ENCODE results near the gene CCDC142. TPM values are rescaled to one million over a fixed set of nuclear protein-coding genes. Genes with fewer than 3 reads are reported as not detected.

Gene CCDC142
- total RNA-seq, 2 experiments from 2014 or later: 18.9 to 20.2 TPM

DNA sequence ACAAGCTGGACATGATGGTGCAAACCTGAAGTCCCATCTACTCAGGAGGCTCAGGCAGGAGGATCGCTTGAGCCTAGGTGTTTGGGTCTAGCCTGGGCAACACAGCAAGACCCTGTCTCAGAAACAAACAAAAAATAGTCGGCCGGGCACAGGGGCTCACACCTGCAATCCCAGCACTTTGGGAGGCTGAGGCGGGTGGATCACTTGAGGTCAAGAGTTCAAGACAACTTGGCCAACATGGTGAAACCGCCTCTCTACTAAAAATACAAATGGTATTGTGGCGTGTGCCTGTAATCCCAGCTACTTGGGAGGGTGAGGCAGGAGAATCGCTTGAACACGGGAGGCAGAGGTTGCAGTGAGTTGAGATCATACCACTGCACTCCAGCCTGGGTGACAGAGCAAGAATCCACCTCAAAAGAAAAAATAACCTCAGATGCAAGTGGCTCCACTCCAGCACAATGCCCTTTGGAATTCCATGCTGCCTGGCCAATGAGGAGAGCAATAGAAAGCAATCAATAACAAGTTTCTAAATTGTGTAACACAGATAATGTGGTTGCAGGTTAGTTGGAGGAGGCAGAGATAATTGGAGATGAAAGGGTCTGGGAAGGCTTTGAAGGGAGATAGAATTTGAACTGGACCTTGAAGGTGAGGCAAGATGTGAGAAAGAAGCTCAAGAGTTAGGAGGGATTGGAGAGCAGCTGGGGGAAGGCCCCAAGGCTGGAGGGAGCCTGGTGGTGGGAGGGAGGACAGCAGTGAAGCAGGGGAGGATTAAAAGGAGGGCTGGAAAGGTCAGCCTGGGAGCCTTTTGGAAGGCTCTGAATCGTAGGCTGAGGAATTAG, 6.1 kb upstream of the CCDC142 start:
- CTCF ChIA-PET: interaction anchor here (0.7 kb wide), 1 partner anchor 28 kb away, joined by 3 read pairs; no protein-coding TSS in a partner anchor
- POLR2A ChIA-PET: interaction anchor here (0.6 kb wide), 1 partner anchor 18 kb away, joined by 5 read pairs; no protein-coding TSS in a partner anchor

DNA sequence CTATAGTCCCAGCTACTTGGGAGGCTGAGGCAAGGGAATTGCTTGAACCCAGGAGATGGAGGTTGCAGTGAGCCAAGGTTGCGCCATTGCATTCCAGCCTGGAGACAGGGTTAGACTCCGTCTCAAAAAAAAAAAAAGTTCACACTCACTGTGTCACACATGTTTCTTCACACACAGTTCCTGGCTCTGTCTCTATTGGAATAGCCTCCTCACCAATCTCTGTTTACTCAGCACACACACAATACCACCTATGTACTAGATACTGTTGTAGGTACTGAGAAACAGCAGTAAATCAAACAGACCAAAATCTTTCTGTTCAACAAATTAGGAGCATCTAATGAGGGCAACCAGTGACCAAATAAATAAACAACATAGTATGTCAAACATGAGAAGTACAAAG, 3.3 kb upstream of the CCDC142 start:
- CTCF ChIA-PET: interaction anchor here (1.7 kb wide), 1 partner anchor 15 kb away, joined by 4 read pairs; no protein-coding TSS in a partner anchor
- POLR2A ChIA-PET: no interaction called here

DNA sequence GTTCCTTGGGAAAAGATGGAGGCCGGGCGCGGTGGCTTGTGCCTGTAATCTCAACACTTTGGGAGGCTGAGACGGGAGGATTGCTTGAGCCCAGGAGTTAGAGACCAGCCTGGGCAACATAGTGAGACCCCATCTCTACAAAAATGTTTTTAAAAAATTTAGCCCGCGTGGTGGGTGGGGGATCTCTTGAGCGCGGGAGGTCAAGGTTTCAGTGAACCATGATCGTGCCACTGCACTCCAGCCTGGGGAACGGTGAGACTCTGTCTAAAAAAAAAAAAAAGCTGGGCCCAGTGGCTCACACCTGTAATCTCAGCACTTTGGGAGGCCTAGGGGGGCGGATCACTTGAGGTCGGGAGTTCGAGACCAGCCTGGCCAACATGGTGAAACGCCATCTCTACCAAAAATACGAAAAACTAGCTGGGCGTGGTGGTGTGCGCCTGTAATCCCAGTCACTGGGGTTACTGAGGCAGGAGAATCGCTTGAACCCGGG, 922 bp upstream of the CCDC142 start:
- ChIA-PET CTCF (interaction anchor here (0.6 to 3.8 kb wide), 11 partner anchors 11 to 105 kb away, joined by 3 to 34 read pairs (median 12); partner anchors contain the start of genes INO80B, MRPL53, PCGF1 and WBP1), POLR2A (interaction anchor here (0.7 to 2.9 kb wide), 2 partner anchors 11 to 29 kb away, joined by 3 to 8 read pairs; partner anchors contain the start of genes INO80B and MRPL53)

DNA sequence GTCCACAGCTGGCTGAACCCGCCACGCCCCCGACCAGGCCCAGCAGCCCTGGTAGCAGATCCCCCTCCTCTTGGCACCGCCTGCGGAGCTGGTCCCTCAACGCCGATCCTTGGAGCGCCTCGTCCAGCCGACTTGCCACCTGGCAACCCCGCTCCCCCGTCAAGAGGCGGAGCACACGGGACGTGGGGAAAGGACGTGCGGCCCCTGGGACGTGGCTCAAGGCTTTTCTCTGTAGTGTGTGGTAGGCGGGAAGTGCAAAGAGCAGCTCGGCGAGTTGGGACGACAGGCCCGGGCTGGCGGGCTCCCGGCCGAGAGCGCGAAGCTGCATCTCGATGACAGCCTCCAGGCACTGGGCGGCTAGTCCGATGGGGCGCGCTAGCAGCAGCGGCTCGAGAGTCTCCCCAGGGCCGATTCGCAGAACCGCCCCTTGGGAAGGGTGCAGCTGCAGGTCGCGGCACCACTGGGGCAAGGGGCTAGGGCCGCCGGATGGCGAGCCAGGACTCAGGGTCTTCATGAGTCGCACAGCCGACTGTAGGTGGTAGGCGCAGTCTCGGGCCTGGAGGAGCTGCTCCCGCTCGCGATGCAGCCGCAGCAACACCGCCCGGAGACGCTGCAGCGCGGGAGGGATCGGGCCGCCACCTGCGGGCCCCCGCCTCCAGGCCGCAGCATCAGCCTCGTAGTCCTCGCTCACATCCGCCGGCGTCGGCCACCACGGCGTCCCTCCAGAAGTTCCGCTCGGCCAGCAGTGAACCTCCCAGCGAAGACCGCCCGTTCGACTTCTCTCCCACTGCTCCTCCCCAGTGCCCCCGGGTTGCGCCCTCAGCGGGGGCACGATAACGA, 617 bp downstream of the CCDC142 start:
- ChIA-PET CTCF (interaction anchor here (0.8 to 3.8 kb wide), 23 partner anchors 10 to 232 kb away, joined by 3 to 34 read pairs (median 4); partner anchors contain the start of genes AUP1, DQX1, HTRA2 and INO80B), POLR2A (interaction anchor here (0.5 to 2.9 kb wide), 7 partner anchors 9 to 102 kb away, joined by 3 to 10 read pairs (median 4); partner anchors contain the start of genes INO80B, MOGS, MRPL53 and WBP1)

DNA sequence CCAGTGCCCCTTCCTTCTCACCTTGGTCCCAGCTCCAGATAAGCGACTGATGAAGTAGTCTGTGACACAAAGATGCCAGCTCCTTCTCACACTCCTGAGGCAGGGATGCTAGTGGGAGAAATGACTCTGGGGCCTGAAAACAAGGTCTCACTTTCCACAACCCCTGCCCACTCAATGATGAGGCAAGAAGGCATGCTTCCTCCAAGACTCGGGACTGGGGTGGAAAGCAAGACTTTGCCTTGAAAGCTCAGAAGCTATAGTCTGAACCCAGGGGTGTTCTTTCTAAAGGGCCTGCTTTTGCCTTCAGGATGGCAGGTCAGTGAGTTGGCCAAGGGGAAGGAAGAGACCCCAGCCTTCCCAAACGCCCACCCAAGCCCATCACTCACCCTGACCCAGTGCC, 1.4 kb downstream of the CCDC142 start:
- POLR2A ChIA-PET: interaction anchor here (0.5 to 2.9 kb wide), 6 partner anchors 9 to 103 kb away, joined by 3 to 10 read pairs (median 6); partner anchors contain the start of genes INO80B, MOGS, MRPL53 and WBP1

DNA sequence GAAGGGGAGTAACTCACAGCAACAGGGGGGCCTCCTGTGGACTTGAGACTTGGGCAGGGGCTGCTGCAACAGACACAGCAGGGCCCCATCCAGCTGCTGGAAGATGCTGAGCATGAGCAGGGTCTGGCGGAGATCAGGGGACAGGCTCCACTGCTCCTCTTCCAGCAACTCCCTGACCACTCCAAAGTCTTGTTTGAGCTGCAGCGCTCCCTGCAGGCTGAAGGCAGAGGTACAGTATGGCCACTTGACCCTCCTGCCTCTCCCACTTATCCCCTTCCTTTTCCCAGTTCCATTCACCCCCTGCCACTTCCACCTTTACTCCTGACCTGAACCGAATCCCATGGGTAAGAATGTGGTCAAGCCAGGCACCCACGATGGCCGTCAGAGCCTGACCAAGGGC, 7.9 kb downstream of the CCDC142 start:
- ChIA-PET POLR2A (interaction anchor here (0.6 kb wide), 1 partner anchor 23 kb away, joined by 5 read pairs; no protein-coding TSS in a partner anchor), CTCF (interaction anchor here (1.3 to 2.4 kb wide), 2 partner anchors 34 to 55 kb away, joined by 3 to 7 read pairs; partner anchors contain the start of genes AUP1 and HTRA2)

More for the DNA sequence above, 1.4 kb downstream of the CCDC142 start:
- CTCF ChIA-PET: interaction anchor here (1.0 to 3.8 kb wide), 9 partner anchors 9 to 187 kb away, joined by 3 to 34 read pairs (median 17); partner anchors contain the start of genes AUP1, HTRA2, INO80B and MRPL53

DNA sequence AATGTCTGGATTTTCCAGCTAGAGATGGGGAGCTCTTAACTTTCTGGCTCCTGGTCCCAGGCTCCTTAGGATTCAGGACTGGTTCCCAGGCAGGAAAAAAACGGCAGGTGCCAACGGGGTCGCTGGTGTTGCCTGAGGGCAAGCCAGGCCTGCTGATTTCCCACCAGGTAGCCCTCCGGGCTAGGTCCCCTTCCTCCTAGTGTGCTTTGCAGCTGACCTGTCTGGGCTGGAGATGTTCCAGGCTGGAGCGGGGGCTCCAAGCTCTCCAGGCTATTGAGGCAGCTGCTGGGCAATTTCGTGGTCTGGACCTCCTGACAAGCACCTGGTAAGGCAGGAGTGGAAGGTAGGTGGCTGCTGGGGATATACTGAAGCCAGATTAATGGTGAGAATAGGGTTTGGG, 8.3 kb downstream of the CCDC142 start:
- ChIA-PET POLR2A (interaction anchor here (0.7 kb wide), 2 partner anchors 26 to 56 kb away, joined by 4 to 10 read pairs; no protein-coding TSS in a partner anchor), CTCF (interaction anchor here (0.7 to 4.0 kb wide), 4 partner anchors 7 to 55 kb away, joined by 3 to 34 read pairs (median 5); partner anchors contain the start of genes AUP1, CCDC142, HTRA2 and TTC31)

DNA sequence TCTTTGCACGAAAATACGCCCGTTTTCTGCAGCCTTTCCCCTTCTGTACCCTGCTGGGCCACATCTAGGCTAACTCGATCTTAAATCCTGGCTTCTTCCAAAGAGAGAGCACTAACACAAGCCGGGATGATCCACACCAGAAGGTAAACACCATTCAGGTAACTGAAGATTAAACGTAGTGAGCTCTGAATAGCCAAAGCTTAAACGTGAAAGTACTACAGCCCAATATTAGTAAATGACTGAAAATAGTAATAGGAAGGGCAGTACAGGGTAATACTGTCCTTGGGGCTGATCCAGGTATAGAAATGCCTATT, 9.9 kb downstream of the CCDC142 start:
- ChIA-PET CTCF (interaction anchor here (0.7 to 4.0 kb wide), 3 partner anchors 9 to 60 kb away, joined by 3 to 34 read pairs (median 7); partner anchors contain the start of genes AUP1, CCDC142, HTRA2 and TTC31), POLR2A (interaction anchor here (1.0 to 2.6 kb wide), 4 partner anchors 9 to 56 kb away, joined by 3 to 13 read pairs (median 6); partner anchors contain the start of genes AUP1, CCDC142, HTRA2 and WBP1)

DNA sequence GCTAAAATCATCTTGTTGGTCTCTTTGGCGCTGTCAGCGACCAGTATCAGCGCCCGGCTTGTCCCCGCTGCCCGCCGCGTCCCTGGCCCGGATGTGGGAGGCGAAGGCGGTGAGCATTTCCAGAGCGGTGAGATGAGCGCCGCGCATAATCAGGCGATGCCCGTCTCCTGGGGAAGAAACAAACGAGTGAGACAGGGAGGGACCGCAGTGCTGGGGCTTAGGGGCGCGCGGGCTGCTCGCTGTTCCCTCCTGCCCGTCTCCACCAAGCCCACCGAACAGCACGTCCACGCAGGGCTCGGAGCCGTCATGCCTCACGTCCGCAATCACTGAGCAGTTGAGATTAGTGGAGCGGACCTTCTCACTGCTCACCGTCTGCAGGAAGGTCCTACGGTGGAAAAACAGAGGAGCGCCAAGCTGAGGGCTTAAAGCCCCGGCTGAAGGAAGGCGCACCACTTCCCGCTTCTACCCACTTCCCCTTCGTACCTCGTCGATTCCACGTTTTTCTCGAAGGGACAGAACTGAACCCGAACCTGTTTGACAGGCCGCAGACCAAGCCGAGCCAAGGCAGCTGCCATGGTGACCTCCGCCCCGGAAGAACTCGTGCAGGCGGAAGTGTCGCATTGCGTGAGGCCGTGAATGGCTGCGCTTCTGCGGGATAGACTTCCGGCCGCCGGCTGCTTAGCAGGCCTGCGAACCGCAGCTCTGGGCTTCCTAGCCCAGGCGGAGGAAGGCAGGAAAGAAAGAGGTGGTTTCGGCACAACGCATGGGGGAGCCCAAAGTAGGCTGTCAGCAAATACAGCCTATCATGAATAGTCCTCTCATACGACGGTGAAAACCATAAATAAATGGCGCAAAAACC, 10.5 kb downstream of the CCDC142 start, which contains the start of gene MRPL53:
Gene MRPL53, minus strand, starts transcription at position 595 of the 859 bp plus-strand sequence. Its CDS starts 20 bp downstream, at position 575.
- CTCF ChIA-PET: interaction anchor here (0.7 to 4.0 kb wide), 3 partner anchors 9 to 61 kb away, joined by 3 to 34 read pairs (median 7); partner anchors contain the start of genes AUP1, CCDC142, HTRA2 and TTC31
- POLR2A ChIA-PET: interaction anchor here (1.0 to 2.6 kb wide), 5 partner anchors 10 to 57 kb away, joined by 3 to 13 read pairs (median 7); partner anchors contain the start of genes AUP1, CCDC142, HTRA2 and WBP1

DNA sequence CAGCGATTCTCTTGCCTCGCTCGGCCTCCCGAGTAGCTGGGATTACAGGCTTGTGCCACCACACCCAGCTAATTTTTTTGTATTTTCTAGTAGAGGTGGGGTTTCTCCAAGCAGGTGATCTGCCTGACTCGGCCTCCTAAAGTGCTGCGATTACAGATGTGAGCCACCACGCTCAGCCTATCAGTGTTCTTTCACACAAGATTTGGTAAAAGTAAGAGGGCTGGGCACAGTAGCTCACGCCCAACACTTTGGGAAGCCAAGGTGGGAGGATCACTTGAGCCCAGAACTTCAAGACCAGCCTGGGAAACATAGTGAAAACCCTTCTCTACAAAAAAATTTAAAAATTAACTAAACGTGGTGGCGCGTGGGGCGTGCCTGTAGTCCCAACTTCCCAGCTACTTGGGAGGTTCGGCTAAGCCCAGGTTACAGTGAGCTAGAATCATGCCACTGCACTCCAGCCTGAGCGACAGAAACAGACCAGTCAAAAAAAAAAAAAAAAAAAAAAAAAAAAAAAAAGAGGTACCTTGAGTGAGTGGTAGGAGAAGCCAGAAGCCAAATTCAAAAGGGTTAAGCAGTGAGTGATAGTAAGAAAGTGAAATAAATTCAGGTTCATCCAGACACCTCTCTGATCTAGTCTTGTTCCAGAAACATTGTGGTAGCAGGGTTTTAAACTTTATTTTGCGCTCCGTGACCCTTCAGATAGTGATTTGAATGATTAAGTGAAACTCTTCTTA, 11.3 kb downstream of the CCDC142 start:
- CTCF ChIA-PET: interaction anchor here (0.6 to 4.0 kb wide), 3 partner anchors 10 to 79 kb away, joined by 3 to 34 read pairs (median 3); partner anchors contain the start of genes CCDC142 and TTC31
- POLR2A ChIA-PET: interaction anchor here (0.7 to 2.6 kb wide), 3 partner anchors 13 to 107 kb away, joined by 7 to 13 read pairs (median 7); partner anchors contain the start of gene WBP1

DNA sequence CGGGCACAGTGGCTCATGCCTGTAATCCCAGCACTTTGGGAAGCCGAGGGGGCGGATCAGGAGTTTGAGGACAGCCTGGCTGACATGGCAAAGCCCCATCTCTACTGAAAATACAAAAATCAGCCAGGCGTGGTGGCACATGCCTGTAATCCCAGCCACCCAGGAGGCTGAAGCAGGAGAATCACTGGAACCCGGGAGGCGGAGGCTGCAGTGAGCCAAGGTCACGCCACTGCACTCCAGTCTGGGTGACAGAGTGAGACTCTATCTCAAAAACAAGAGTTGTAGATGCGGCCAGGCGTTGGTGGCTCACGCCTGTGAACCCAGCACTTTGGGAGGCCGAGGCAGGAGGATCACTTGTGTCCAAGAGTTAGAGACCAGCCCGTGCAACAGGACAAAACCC, 12.1 kb downstream of the CCDC142 start:
- ChIA-PET CTCF (interaction anchor here (0.6 to 4.0 kb wide), 3 partner anchors 11 to 78 kb away, joined by 3 to 34 read pairs (median 3); partner anchors contain the start of genes CCDC142 and TTC31), POLR2A (interaction anchor here (0.6 kb wide), 1 partner anchor 19 kb away, joined by 5 read pairs; no protein-coding TSS in a partner anchor)

DNA sequence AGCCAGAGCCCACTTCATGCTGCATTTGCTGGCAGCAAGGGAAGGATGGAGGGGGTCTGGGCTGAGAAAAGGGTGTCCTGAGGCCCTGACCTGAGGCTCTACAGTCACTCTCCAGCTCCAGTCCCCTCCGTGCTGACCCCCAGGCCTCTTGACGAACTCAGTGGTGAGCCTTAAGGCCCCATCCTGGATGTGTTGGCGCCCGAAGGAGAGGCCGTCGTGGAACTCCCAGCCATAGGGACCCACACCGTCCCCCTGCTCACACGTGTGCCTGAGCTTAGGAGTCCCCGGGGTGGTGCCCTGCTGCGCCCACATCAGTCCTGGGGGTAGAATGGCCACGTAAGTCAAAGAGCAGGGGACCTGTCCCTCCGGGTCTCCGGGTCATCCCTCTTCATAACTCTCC, 18.4 kb downstream of the CCDC142 start:
- POLR2A ChIA-PET: interaction anchor here (1.6 kb wide), 1 partner anchor 18 kb away, joined by 3 read pairs; the partner anchor contains the start of gene CCDC142

DNA sequence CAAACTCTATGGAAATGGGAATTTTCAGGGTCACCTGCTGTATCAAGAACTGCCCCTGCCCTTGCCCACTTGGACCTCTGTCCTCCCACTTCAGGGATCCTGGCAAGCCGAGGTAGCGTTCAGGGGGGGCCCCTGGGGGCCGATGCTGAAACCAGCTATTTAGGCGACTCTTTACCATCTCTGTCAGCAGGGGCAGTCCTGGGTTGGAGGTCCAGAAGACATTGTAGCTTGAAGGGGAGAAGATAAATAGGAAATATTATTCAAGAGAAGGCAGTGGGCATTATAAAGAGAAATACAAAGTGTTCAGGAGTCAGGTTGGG, 20.1 kb downstream of the CCDC142 start:
- POLR2A ChIA-PET: no interaction called here
- CTCF ChIA-PET: no interaction called here

More for the DNA sequence above, 18.4 kb downstream of the CCDC142 start:
- CTCF ChIA-PET: interaction anchor here (1.2 kb wide), 1 partner anchor 90 kb away, joined by 6 read pairs; the partner anchor contains the start of gene LOXL3

DNA sequence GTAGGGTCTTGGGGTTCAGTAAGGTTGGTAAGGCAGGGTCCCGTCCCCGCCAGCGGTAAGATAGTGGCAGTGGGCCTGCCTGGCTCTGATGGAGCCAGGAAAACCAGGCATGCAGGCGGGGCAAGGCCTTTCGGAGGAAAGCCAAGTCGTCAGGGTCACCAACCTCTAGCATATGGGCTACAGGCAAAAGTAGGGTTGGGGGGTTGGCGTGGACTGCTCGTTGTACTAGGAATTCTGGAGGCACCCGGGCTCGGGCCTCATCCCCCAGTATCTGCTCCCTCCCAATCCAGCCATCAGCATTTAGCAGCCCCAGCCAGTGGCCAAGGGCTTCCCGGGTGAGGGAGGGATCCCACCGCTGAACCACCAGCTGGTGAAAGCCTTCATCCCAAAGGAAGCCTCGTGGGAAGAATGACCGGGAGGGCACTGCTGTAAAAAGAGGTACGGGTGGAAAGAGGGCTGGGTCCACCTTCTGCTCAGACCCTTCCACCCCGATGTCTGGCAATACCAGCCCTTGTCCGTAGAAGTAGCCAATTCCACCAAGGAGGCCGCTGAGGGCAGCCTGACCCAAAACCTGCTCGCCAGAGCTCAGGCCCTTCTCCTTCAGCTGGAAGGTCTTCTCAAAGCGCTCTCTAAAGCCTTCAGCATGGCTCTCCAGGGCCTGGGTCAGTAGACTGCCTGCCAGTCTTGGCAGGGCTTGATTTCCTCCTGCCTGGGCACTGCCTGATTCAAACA, 20.6 kb downstream of the CCDC142 start:
- POLR2A ChIA-PET: interaction anchor here (0.5 kb wide), 1 partner anchor 283 kb away, joined by 4 read pairs; no protein-coding TSS in a partner anchor
- CTCF ChIA-PET: no interaction called here

Data from activated CD8-positive, alpha-beta memory T cell treated with anti-CD3 and anti-CD28 coated beads for 36 hours (primary cell).